HepG2 (cell line): ENCODE results near the gene STARD8. TPM values are rescaled to one million over a fixed set of nuclear protein-coding genes. Genes with fewer than 3 reads are reported as not detected.

Experiments used
- ATAC-seq: fragments of 200-7000 bp; cut with Tn5 transposase; 3 replicates; pipeline ENCODE4 v1.9.1; 2020; ENCODE audit warnings: mild to moderate bottlenecking, moderate library complexity
- BruUV-seq: library from RNA; stranded (reverse); fragments of 400-500 nt; replicated peaks from 2 replicates; lab custom pipeline; 2021; lab: Mats Ljungman, UMichigan
- CTCF ChIA-PET: fragments of 300-600 bp; formaldehyde crosslinking; extraction: SDS; loops from one replicate; lab custom pipeline; 2021; ENCODE audit warnings: low total read pairs, inconsistent platforms, low intra/inter-chr PET ratio; lab: Yijun Ruan, JAX
- POLR2A ChIA-PET: fragments of 350-600 bp; sonication (Branson Sonifier 250); formaldehyde crosslinking; loops from one replicate; lab custom pipeline; 2020; ENCODE audit warnings: antibody characterized with exemption, inconsistent platforms; lab: Yijun Ruan, JAX
- DNase-seq: peaks from one replicate; pipeline ENCODE4 v3.0.0-alpha.2; 2015; ENCODE audit warnings: low spot score
- FAIRE-seq: peaks from 3 replicates; lab custom pipeline; 2011; peaks lifted over from hg19 to GRCh38; lab: Jason Lieb, UNC
- H2AFZ ChIP-seq: one replicate; pipeline ENCODE4 v1.6.1; 2011; ENCODE audit warnings: low read length, inconsistent platforms
- H3K27ac ChIP-seq: fragments of 300-600 bp; 3 replicates; pipeline ENCODE4 v1.8.0; 2011; ENCODE audit warnings: mixed run types, mild to moderate bottlenecking, mixed read lengths, low read length, inconsistent platforms; ENCODE audit not compliant: insufficient read depth; ENCODE audit errors: extremely low read length
- H3K27me3 ChIP-seq, 2 experiments: fragments of 200-600 bp in 1 of 2; 2 replicates in 1 of 2; 3 replicates in 1 of 2; pipeline versions ENCODE4 v1.6.0 to v1.8.0; 2011; ENCODE audit warnings: low read length in 2 of 2, mild to moderate bottlenecking in 2 of 2, moderate library complexity in 2 of 2, inconsistent platforms in 1 of 2; ENCODE audit not compliant: insufficient read depth in 2 of 2, control insufficient read depth in 1 of 2
- H3K36me3 ChIP-seq, 2 experiments: fragments of 200-600 bp in 1 of 2; replicated peaks in 1 of 2; 2 replicates in 1 of 2; 3 replicates in 1 of 2; pipeline versions ENCODE4 v1.5.1 to v1.8.0; 2011; ENCODE audit warnings: low read length in 2 of 2, inconsistent platforms in 1 of 2; ENCODE audit not compliant: insufficient read depth in 2 of 2, control insufficient read depth in 1 of 2
- H3K4me1 ChIP-seq: 2 replicates; pipeline ENCODE4 v1.5.1; 2012; ENCODE audit warnings: low read length, inconsistent platforms; ENCODE audit not compliant: insufficient read depth
- H3K4me2 ChIP-seq: 2 replicates; pipeline ENCODE4 v1.6.0; 2011; ENCODE audit warnings: low read depth, low read length, inconsistent platforms
- H3K4me3 ChIP-seq, 3 experiments: fragments of 200-600 bp in 1 of 3; sonication (generic), shearing (Covaris generic) in 1 of 3; replicated peaks in 1 of 3; 2 replicates each; pipeline ENCODE4 v1.5.1; 2011 to 2016; ENCODE audit warnings: low read length in 3 of 3, inconsistent platforms in 2 of 3, low read depth in 2 of 3, mild to moderate bottlenecking in 2 of 3, control low read depth in 1 of 3, mixed read lengths in 1 of 3; ENCODE audit not compliant: insufficient read depth in 1 of 3
- H3K79me2 ChIP-seq: one replicate; pipeline ENCODE4 v1.6.1; 2011; ENCODE audit warnings: low read length, inconsistent platforms; ENCODE audit not compliant: insufficient read depth
- H3K9ac ChIP-seq: 2 replicates; pipeline ENCODE4 v1.6.0; 2011; ENCODE audit warnings: mild to moderate bottlenecking, low read depth, low read length, inconsistent platforms; ENCODE audit not compliant: insufficient read depth
- H3K9me3 ChIP-seq: 2 replicates; pipeline ENCODE4 v1.5.1; 2012; ENCODE audit warnings: mild to moderate bottlenecking, low read length
- H4K20me1 ChIP-seq: 2 replicates; pipeline ENCODE4 v1.6.0; 2011; ENCODE audit warnings: inconsistent platforms, mild to moderate bottlenecking, low read length, moderate library complexity; ENCODE audit not compliant: insufficient read depth
- GATAD2A ChIP-seq: IDR thresholded peaks from 2 replicates; pipeline ENCODE4 v1.6.1; 2016
- IRF2 ChIP-seq: IDR thresholded peaks from 2 replicates; pipeline ENCODE4 v1.6.1; 2018; ENCODE audit warnings: missing genetic modification reagents, missing compliant biosample characterization
- POLR2AphosphoS5 ChIP-seq: IDR thresholded peaks from 2 replicates; pipeline ENCODE4 v1.6.1; 2012; ENCODE audit warnings: low read depth, low read length
- REL ChIP-seq: sonication (generic); formaldehyde crosslinking; conservative IDR thresholded peaks from 2 replicates; pipeline ENCODE4 v1.8.0; 2022; ENCODE audit warnings: mild to moderate bottlenecking, missing genetic modification reagents, moderate library complexity
- ZNF451 ChIP-seq: sonication (generic); formaldehyde crosslinking; IDR thresholded peaks from 2 replicates; pipeline ENCODE4 v1.5.0; 2020; ENCODE audit warnings: mild to moderate bottlenecking, missing genetic modification reagents
- ZNF615 ChIP-seq: sonication (generic); formaldehyde crosslinking; IDR thresholded peaks from 2 replicates; pipeline ENCODE4 v1.5.0; 2020; ENCODE audit warnings: mild to moderate bottlenecking, missing genetic modification reagents, borderline replicate concordance
- WGBS: methylation state at CpG from one replicate; pipeline ENCODE4 v1.1.6; 2017; ENCODE audit warnings: low lambda C conversion rate; 5-methylcytosine and 5-hydroxymethylcytosine counted together
- in situ Hi-C: cut with HindIII; loops from 2 replicates; pipeline ENCODE4 v1.10.0; 2017; ENCODE audit warnings: low pct_unique_long_range_greater_than_20kb; ENCODE audit not compliant: extremely low pct_ligation_motif_present
- intact Hi-C: fragments of 100-400 bp; cut with micrococcal nuclease; formaldehyde crosslinking; loops from one replicate; pipeline ENCODE4 v1.10.0; 2022; ENCODE audit not compliant: unreplicated experiment
- polyA plus RNA-seq, 8 experiments: library from polyadenylated mRNA; depleted of rRNA in 3 of 8; stranded (reverse) in 7 of 8; unstranded in 1 of 8; fragments of >200 nt; fragmentation: Illumina TruSeq in 4 of 8; extraction: Trizol in 4 of 8; gene quantifications; 2 replicates each; pipeline versions ENCODE4 v1.2.1 to v1.2.3, GENCODE V29; 2011 to 2016; ENCODE audit warnings: low read depth in 4 of 8, missing spikeins in 1 of 8, mixed read lengths in 1 of 8; ENCODE audit not compliant: insufficient read depth in 1 of 8
- total RNA-seq, 5 experiments: library from RNA; depleted of rRNA; stranded (reverse); fragments of >200 nt; fragmentation: Illumina TruSeq; extraction: Trizol; gene quantifications; 2 replicates each; pipeline ENCODE4 v1.2.3, GENCODE V29; 2016; ENCODE audit warnings: low read depth in 1 of 5
- TF ChIP-seq, protein P1 (sequence below): sonication (generic); formaldehyde crosslinking; IDR thresholded peaks from 2 replicates; pipeline ENCODE4 v1.4.0; 2020; ENCODE audit warnings: low read depth, missing genetic modification reagents
- TF ChIP-seq, protein P2 (sequence below): sonication (generic); formaldehyde crosslinking; IDR thresholded peaks from 2 replicates; pipeline ENCODE4 v1.8.1; 2022; ENCODE audit warnings: mild to moderate bottlenecking, missing genetic modification reagents

Gene STARD8
- total and polyA plus RNA-seq, 2 of the 13 experiments (the other 11 are each of a cell fraction or from before 2014, with no cell fraction given), result 0.02 to 0.09 TPM

DNA sequence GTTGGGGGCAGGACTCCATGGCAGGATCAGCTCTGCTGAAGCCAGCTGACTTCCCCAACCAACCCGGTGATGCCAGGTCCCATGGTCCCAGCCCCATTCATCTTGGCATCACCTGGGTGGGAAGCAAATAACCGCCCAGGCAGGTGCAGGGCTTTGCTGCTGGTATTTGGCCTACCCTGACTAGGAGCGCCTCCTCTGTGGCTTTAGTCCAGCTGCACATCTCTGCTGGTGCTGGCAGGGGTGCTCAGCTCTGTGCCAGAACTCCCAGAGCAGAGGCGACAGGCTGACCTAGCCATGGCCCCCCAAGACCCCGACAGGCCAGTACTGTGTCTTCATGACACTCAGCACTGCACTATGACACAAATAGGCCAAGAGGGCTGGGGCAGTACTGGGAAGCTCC is 64.4 kb downstream of the STARD8 start:
- Histone ChIP-seq H3K79me2 (no peaks in the 10 kb centered on the region), H3K27ac (no peak overlapping the region), H4K20me1 (no peaks in the 10 kb centered on the region), H3K4me1 (no peaks in the 10 kb centered on the region), H2AFZ (no peak overlapping the region), H3K9me3 (no peaks in the 10 kb centered on the region), H3K27me3 (no peaks in the 10 kb centered on the region), H3K9ac (no peak overlapping the region), H3K4me2 (no peak overlapping the region), H3K4me3 (no peak overlapping the region), H3K36me3 (no peaks in the 10 kb centered on the region)
- intact Hi-C loops (loop anchor here (1.0 to 5.0 kb wide), 3 partner anchors 201 to 530 kb away; no protein-coding TSS in a partner anchor), in situ Hi-C loops (loop anchor here (5.0 kb wide), 2 partner anchors 200 to 515 kb away; no protein-coding TSS in a partner anchor)
- FAIRE-seq, result no peak
- TF ChIP-seq GATAD2A (CRISPR knock-in tag) (no peak), POLR2AphosphoS5 (no peak), IRF2 (CRISPR knock-in tag) (no peak), ZNF451 (CRISPR knock-in tag) (no peak), REL (no peak), ZNF615 (CRISPR knock-in tag) (no peak)
- TF ChIP-seq, protein P1, sequence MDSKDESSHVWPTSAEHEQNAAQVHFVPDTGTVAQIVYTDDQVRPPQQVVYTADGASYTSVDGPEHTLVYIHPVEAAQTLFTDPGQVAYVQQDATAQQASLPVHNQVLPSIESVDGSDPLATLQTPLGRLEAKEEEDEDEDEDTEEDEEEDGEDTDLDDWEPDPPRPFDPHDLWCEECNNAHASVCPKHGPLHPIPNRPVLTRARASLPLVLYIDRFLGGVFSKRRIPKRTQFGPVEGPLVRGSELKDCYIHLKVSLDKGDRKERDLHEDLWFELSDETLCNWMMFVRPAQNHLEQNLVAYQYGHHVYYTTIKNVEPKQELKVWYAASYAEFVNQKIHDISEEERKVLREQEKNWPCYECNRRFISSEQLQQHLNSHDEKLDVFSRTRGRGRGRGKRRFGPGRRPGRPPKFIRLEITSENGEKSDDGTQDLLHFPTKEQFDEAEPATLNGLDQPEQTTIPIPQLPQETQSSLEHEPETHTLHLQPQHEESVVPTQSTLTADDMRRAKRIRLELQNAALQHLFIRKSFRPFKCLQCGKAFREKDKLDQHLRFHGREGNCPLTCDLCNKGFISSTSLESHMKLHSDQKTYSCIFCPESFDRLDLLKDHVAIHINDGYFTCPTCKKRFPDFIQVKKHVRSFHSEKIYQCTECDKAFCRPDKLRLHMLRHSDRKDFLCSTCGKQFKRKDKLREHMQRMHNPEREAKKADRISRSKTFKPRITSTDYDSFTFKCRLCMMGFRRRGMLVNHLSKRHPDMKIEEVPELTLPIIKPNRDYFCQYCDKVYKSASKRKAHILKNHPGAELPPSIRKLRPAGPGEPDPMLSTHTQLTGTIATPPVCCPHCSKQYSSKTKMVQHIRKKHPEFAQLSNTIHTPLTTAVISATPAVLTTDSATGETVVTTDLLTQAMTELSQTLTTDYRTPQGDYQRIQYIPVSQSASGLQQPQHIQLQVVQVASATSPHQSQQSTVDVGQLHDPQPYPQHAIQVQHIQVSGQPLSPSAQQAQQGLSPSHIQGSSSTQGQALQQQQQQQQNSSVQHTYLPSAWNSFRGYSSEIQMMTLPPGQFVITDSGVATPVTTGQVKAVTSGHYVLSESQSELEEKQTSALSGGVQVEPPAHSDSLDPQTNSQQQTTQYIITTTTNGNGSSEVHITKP, result no peak
- TF ChIP-seq, protein P2, sequence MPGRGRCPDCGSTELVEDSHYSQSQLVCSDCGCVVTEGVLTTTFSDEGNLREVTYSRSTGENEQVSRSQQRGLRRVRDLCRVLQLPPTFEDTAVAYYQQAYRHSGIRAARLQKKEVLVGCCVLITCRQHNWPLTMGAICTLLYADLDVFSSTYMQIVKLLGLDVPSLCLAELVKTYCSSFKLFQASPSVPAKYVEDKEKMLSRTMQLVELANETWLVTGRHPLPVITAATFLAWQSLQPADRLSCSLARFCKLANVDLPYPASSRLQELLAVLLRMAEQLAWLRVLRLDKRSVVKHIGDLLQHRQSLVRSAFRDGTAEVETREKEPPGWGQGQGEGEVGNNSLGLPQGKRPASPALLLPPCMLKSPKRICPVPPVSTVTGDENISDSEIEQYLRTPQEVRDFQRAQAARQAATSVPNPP (CRISPR knock-in tag), result no peak
- no TSS peak for BruUV-seq
- DNase-seq, result no peak
- POLR2A ChIA-PET, result no interaction called here
- no peak for ATAC-seq
- CTCF ChIA-PET, result interaction anchor here (1.2 kb wide), 1 partner anchor 515 kb away, joined by 4 read pairs; no protein-coding TSS in a partner anchor
- no CpG with 5 or more reads among the region's 5 CpGs for WGBS
